ENCODE results near the gene RUNDC1. TPM values are rescaled to one million over a fixed set of nuclear protein-coding genes. Genes with fewer than 3 reads are reported as not detected.
A peak's percentile ranks its signal among the peaks of the same experiment; 100 is the strongest.

RUNDC1 gene
- total and polyA plus RNA-seq, 5 experiments from 2014 or later = 11.8 to 18.8 (median 15.9) TPM

DNA sequence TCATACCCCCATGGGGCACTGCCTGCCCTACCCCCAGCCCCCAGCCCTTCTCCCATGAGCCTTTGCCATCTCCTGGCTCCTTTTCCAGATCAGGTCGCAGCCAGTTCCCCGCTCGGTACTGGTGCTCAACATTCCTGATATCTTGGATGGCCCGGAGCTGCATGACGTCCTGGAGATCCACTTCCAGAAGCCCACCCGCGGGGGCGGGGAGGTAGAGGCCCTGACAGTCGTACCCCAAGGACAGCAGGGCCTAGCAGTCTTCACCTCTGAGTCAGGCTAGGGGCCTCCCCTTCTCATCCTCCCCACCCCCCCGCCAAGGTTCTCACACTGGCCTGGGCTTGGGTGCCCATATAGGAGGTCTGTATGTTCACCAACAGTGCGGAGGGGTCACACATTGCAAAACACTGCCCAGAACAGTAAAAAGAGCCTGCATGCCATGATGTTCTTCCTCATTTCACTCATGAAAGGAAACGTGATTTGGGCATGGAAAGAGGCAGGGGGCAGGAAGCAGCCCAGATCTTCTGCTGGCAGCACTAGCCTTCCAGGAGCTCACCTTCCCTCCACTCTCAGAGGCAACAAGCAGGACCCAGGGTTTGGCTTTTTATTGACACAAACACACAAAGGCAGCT is 33.8 kb downstream of the RUNDC1 start:
- H3K27me3 Mint-ChIP-seq = no peaks in the 10 kb centered on the region

DNA sequence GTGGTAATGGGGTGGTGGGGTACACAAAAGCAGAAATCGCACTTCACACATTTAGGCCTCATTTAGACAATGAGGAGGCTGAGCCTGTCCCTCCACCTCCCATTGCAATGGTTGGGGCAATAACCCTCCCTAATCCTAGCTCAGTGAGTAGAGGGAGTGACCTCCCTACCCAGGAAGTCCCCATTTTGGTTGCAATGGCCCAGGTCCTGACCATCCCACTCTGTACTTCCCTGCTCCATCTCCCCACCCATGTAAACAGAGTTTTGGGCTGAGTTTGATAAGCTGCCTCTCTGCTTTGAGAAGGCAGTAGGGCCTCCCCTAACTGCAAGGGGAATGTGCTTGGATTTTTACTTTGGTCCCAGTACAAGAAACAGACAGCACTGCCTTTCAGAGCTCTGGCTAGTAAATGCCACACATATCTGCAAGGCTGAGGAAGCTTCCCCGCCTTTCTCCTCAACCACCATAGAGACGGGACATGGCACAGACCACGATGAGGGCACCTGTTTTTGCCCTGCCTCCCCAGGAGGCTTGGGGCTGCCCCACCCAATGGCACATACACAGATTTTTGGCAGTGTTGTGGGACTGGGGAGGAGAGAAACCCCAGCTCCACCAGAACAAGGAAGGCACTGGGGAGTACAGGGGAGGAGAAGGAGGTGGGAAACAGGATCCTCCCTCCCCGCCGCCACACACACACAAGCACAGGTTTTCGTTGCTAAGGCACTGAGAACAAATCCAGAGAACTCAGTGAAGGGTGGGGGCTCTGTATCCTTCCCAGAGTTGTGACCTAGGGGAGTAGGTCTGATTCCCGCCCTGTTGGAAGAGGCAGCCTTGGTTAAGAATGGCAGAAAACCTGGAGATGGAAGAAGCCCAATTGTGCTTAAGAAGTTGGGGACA is 34.5 kb downstream of the RUNDC1 start:
- Mint-ChIP-seq H3K36me3 (peaks cover 0 to 41% (median 4%) of the 10 kb centered on the region in 3 donors), H3K4me1 (peaks cover 17 to 43% (median 30%) of the 10 kb centered on the region in 4 donors), H3K9me3 (no peaks in the 10 kb centered on the region), H3K4me3 (no peak overlapping the region), H3K27ac (peak overlapping the region in 9 of 10 donors; percentile 54 to 89 (median 69)), H3K27me3 (no peaks in the 10 kb centered on the region)
- ATAC-seq (no peak), DNase-seq (no peak)
- POLR2A ChIA-PET = no interaction called here

More for the DNA sequence above, 33.8 kb downstream of the RUNDC1 start:
- Mint-ChIP-seq H3K36me3 (peaks cover 0 to 42% (median 4%) of the 10 kb centered on the region in 3 donors), H3K27ac (peak overlapping the region in 3 of 10 donors; percentile 63 to 85 (median 69)), H3K4me1 (peaks cover 11 to 35% (median 24%) of the 10 kb centered on the region in 4 donors), H3K4me3 (no peak overlapping the region), H3K9me3 (no peaks in the 10 kb centered on the region)
- POLR2A ChIA-PET = no interaction called here
- DNase-seq = no peak
- ATAC-seq = no peak

DNA sequence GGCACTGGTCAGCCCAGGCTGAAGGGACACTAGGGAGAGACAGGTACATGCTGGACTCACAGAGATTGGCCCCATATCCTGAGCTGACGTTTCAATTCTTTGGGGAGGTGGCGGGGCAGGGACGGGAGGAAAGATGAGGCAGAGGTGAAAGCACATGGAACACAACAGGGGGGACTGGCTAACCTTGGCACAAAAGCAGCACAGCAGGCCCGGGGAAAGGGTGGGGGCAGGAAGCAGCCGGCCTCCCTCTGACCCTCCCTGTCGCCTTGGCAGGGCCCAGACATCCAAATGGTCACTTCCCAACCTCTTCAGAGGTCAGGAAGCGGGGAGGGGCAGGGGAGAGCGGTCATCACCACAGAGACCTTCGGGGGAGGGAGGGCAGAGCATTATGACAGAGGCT is 35.2 kb downstream of the RUNDC1 start:
- H3K27ac Mint-ChIP-seq = peak overlapping the region in 7 of 10 donors; percentile 3 to 89 (median 64)
- POLR2A ChIA-PET = no interaction called here
- H3K36me3 Mint-ChIP-seq = peaks cover 0 to 35% (median 4%) of the 10 kb centered on the region in 3 donors
- H3K27me3 Mint-ChIP-seq = no peaks in the 10 kb centered on the region
- no peak overlapping the region for H3K4me3 Mint-ChIP-seq
- no peaks in the 10 kb centered on the region for H3K9me3 Mint-ChIP-seq
- H3K4me1 Mint-ChIP-seq = peaks cover 16 to 43% (median 29%) of the 10 kb centered on the region in 4 donors
- ATAC-seq = no peak
- no peak for DNase-seq

DNA sequence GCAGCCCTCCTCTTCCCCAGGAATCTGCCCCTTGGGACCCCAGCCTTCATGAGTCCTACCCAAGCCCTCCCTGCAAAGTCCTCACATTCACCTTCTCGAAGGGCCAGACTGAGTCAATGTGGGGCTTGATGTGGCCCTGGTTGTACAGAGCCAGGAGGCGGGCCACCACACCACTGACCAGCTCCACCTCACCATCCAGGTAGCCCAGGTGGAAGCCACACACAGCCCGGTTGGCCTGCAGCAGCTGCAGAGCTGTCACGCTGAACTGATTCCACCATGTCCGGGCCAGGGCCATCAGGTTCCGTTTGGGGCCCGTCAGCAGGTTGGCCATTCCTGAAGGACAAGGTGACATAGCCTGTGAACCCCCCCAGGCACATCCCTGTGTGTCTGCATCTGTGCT is 35.9 kb downstream of the RUNDC1 start:
- peaks cover 0 to 32% (median 4%) of the 10 kb centered on the region in 3 donors for H3K36me3 Mint-ChIP-seq

DNA sequence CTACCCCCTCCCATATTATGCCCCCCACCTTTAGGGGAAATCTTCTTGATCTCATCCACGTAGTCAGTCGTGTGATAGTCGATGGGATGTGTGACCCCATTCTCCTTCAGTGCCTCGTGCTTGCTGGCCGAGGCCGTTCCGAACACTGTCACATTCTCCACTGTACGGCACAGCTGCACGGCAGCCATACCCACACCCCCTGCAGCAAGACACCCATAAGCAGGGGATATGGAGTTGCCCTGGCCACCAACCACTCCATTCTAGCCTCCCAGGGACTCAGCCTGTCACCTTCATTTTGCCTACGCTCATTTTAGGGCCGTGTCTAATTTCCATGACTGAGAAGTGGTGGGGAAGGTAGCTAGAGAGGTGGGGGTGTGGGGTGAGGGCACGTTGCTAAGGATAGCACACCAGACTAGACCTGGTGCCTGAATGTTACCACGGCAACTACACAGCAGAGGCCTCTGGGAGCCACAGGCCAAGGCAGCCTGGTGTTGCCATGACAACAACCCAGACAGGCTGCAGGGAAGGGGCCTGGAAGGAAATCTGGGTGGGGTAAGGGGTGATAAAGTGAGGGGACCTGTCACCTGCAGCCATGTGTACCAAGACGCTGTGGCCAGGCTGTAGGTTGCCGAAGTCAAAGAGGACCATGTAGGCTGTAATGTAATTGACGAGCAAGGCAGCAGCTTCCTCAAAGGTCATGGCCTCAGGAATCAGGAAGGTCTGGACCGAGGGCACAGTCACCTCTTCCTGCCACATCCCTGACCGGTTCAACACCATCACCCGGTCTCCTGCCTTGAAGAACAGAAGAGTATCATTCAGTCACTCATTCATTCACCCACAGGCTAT is 37.9 kb downstream of the RUNDC1 start:
- Mint-ChIP-seq H3K9me3 (no peaks in the 10 kb centered on the region), H3K36me3 (peaks cover 0 to 17% (median 3%) of the 10 kb centered on the region in 3 donors), H3K4me3 (peak overlapping the region in 2 of 10 donors; percentile 10 to 34), H3K4me1 (peaks cover 19 to 50% (median 31%) of the 10 kb centered on the region in 4 donors), H3K27ac (peak overlapping the region; percentile 58 to 89 (median 79)), H3K27me3 (no peaks in the 10 kb centered on the region)
- ATAC-seq (peak; percentile 38 to 60), DNase-seq (peak in 7 of 10 donors; percentile 17 to 70 (median 45))
- POLR2A ChIA-PET = interaction anchor here (0.6 to 3.7 kb wide), 4 partner anchors 13 to 37 kb away, joined by 3 to 12 read pairs (median 4); partner anchors contain the start of gene RPL27

More for the DNA sequence above, 35.9 kb downstream of the RUNDC1 start:
- POLR2A ChIA-PET = interaction anchor here (0.5 kb wide), 1 partner anchor 20 kb away, joined by 3 read pairs; no protein-coding TSS in a partner anchor
- Mint-ChIP-seq H3K4me3 (no peak overlapping the region), H3K9me3 (no peaks in the 10 kb centered on the region), H3K27ac (peak overlapping the region in 7 of 10 donors; percentile 53 to 69 (median 65)), H3K4me1 (peaks cover 17 to 46% (median 31%) of the 10 kb centered on the region in 4 donors), H3K27me3 (no peaks in the 10 kb centered on the region)
- ATAC-seq (no peak), DNase-seq (no peak)

DNA sequence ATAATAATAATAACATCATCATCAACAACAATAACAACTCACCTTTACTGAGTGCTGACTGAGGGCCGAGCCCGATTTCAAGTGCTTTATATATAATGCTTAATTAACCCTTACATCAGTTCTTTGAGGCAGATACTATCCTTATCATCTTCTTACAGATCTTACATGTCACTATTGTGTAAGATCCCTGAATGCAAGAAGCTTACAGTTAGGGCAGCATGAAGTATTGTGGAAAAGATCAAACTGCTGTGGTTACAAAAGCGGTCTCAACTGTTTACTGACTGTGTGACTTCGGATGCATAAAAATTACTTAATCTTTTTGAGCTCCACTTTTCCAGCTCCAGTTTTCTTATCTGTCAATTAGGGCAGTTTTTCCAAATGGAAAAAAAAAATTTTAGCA is 38.6 kb downstream of the RUNDC1 start:
- DNase-seq (peak in 2 of 10 donors; percentile 20 to 23), ATAC-seq (peak; percentile 11 to 38)
- POLR2A ChIA-PET = interaction anchor here (0.6 to 3.7 kb wide), 6 partner anchors 8 to 37 kb away, joined by 3 to 12 read pairs (median 3); partner anchors contain the start of genes IFI35 and RPL27
- H3K4me3 Mint-ChIP-seq = no peak overlapping the region
- peaks cover 0 to 10% (median 0%) of the 10 kb centered on the region in 3 donors for H3K36me3 Mint-ChIP-seq
- no peaks in the 10 kb centered on the region for H3K9me3 Mint-ChIP-seq
- H3K27ac Mint-ChIP-seq = peak overlapping the region in 7 of 10 donors; percentile 3 to 84 (median 67)
- peaks cover 19 to 47% (median 31%) of the 10 kb centered on the region in 4 donors for H3K4me1 Mint-ChIP-seq
- H3K27me3 Mint-ChIP-seq = no peaks in the 10 kb centered on the region

DNA sequence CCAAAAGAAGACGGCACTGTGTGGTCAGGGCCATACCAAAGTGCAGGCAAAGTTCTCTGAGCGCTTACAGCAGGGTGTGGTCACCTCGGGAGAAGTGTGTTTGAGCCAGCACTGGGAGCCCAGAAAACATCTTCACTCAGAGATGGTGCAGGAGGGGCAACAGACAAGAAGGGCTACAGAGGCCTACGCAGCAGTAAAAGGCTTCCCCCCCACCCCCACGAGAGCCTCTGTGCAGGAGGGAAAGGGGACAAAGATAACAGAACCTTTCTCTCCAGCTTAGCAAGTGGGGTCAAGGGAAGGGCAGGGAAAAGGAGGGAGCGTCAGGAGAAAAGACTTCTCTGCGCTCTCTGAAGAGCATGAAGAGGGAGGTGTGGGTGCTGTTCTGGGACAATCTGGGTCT is 39.1 kb downstream of the RUNDC1 start:
- ATAC-seq = no peak
- H3K4me3 Mint-ChIP-seq = peak overlapping the region in 9 of 10 donors; percentile 18 to 87 (median 66)
- POLR2A ChIA-PET = interaction anchor here (0.9 to 3.7 kb wide), 5 partner anchors 9 to 21 kb away, joined by 3 to 12 read pairs (median 3); partner anchors contain the start of genes IFI35 and RPL27
- no peak for DNase-seq
- H3K27me3 Mint-ChIP-seq = no peaks in the 10 kb centered on the region
- H3K27ac Mint-ChIP-seq = peak overlapping the region in 8 of 10 donors; percentile 58 to 87 (median 74)
- H3K36me3 Mint-ChIP-seq = peaks cover 0 to 5% (median 0%) of the 10 kb centered on the region in 3 donors
- no peaks in the 10 kb centered on the region for H3K9me3 Mint-ChIP-seq
- H3K4me1 Mint-ChIP-seq = peaks cover 21 to 50% (median 35%) of the 10 kb centered on the region in 4 donors

DNA sequence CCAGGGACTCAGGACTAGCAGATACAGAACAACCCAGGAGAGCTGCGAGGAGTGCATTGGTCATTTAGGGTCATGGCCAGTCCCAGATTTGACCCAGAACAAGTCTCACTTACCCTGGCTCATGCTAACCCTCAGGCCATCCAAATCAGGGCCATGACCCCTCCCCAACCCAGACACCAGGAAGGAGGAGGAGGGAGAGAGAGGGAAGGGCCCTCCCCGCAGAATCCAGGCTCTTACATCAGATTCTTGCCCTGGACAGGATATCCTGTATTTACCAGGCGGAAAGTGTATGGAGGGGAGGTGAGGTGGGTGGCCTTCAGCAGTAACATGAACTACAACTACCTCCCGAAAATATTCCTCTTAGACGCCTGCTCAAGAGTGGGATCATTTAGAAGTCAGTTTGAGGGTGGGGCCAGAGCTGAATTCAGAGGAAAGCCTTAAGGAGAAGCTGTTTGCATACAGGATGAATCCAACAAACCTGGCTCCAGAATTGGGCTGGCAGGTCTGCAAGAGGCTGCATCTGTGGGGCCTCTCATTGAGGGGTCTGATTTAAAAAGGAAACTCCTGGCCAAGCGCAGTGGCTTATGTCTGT is 39.8 kb downstream of the RUNDC1 start:
- POLR2A ChIA-PET = interaction anchor here (0.7 to 3.7 kb wide), 5 partner anchors 8 to 319 kb away, joined by 3 to 12 read pairs (median 5); partner anchors contain the start of genes IFI35 and RPL27

DNA sequence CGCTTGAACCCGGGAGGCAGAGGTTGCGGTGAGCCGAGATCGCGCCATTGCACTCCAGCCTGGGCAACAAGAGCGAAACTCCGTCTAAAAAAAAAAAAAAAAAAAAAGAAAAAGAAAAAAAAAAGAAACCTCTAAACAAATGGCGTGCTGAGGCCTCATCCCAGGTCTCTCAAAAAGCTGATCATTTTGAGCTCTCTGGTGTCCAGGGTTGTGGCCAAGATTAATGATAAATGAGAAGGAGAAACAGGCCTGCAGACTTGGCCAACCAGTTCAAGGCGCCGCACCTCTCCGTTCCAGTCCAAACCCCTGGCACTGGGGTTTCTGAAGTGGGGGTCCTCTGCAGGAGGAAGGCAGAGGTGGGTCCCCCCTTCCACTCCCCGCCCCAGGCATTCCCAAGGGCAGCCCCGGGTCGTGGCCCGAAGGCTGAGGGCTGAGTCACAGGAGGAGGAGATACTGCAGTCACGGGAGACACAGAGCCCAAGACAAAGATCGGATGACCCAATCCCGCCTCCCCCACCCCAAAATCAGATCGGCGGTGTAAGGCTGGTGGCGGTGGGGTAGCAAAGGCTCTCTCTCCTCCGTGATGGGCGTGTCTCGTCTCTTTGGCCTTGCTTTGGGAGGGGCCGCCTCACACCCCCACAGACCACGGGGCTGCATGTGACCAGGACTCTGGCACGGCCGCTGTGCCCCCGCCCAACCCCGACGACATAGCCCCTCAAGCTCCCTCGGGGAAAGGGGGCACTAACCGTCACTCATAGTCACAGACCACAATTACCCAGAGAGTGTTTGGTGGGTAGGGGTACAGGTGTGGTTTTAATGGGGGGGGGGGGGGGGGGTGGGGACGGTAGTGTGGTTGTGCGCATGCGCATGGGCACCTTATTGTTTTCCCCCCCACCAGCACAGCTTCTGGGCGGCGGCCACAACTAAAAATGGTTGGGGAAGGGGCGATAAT is 40.7 kb downstream of the RUNDC1 start:
- peak overlapping the region in 9 of 10 donors; percentile 60 to 88 (median 82) for H3K27ac Mint-ChIP-seq
- peak in 9 of 10 donors; percentile 15 to 72 (median 32) for DNase-seq
- POLR2A ChIA-PET = interaction anchor here (0.5 to 3.8 kb wide), 13 partner anchors 9 to 1795 kb away, joined by 3 to 29 read pairs (median 4); partner anchors contain the start of genes IFI35 and RPL27

More for the DNA sequence above, 39.8 kb downstream of the RUNDC1 start:
- Mint-ChIP-seq H3K4me1 (peaks cover 24 to 51% (median 40%) of the 10 kb centered on the region in 4 donors), H3K36me3 (no peaks in the 10 kb centered on the region), H3K9me3 (no peaks in the 10 kb centered on the region), H3K27me3 (no peaks in the 10 kb centered on the region), H3K4me3 (peak overlapping the region; percentile 31 to 89 (median 71)), H3K27ac (peak overlapping the region in 8 of 10 donors; percentile 10 to 87 (median 72))
- DNase-seq = peak in 1 of 10 donors; percentile 50
- ATAC-seq = no peak

More for the DNA sequence above, 40.7 kb downstream of the RUNDC1 start:
- ATAC-seq = peak in 1 of 2 donors; percentile 13
- peaks cover 26 to 56% (median 41%) of the 10 kb centered on the region in 4 donors for H3K4me1 Mint-ChIP-seq
- H3K9me3 Mint-ChIP-seq = no peaks in the 10 kb centered on the region
- H3K36me3 Mint-ChIP-seq = no peaks in the 10 kb centered on the region
- H3K27me3 Mint-ChIP-seq = no peaks in the 10 kb centered on the region
- H3K4me3 Mint-ChIP-seq = peak overlapping the region; percentile 85 to 93 (median 89)

All from naive thymus-derived CD8-positive, alpha-beta T cell (primary cell).